GM23248 (cell line): ENCODE data around the gene PCGF2. TPM values are rescaled to one million over a fixed set of nuclear protein-coding genes. Genes with fewer than 3 reads are reported as not detected.
A peak's percentile ranks its signal among the peaks of the same experiment; 100 is the strongest.

Source experiments
- DNase-seq: peaks from one replicate; pipeline ENCODE4 v3.0.0-alpha.2; 2015
- H2AFZ ChIP-seq: fragments of 200-600 bp; sonication (generic); 2 replicates; pipeline ENCODE4 v1.6.1; 2016; ENCODE audit warnings: antibody characterized with exemption
- H3F3A ChIP-seq: fragments of 200-600 bp; sonication (generic); 2 replicates; pipeline ENCODE4 v1.6.1; 2016; ENCODE audit warnings: mild to moderate bottlenecking, antibody characterized with exemption, mixed run types; ENCODE audit not compliant: insufficient read depth
- H3K27ac ChIP-seq: fragments of 200-600 bp; sonication (generic); 2 replicates; pipeline ENCODE4 v1.5.1; 2016; ENCODE audit warnings: mild to moderate bottlenecking
- H3K27me3 ChIP-seq: fragments of 200-600 bp; sonication (generic); replicated peaks from 2 replicates; pipeline ENCODE4 v1.6.1; 2016; ENCODE audit warnings: mild to moderate bottlenecking; ENCODE audit not compliant: insufficient read depth
- H3K36me3 ChIP-seq: fragments of 200-600 bp; sonication (generic); 2 replicates; pipeline ENCODE4 v1.6.1; 2016; ENCODE audit warnings: low read depth, mild to moderate bottlenecking
- H3K4me1 ChIP-seq: fragments of 200-600 bp; sonication (generic); 2 replicates; pipeline ENCODE4 v1.6.1; 2016; ENCODE audit warnings: mild to moderate bottlenecking; ENCODE audit not compliant: insufficient read depth
- H3K4me2 ChIP-seq: fragments of 200-600 bp; sonication (generic); one replicate; pipeline ENCODE4 v1.6.1; 2016; ENCODE audit warnings: mild to moderate bottlenecking; ENCODE audit not compliant: unreplicated experiment
- H3K4me3 ChIP-seq: fragments of 200-600 bp; sonication (generic); 2 replicates; pipeline ENCODE4 v1.5.1; 2016; ENCODE audit warnings: mild to moderate bottlenecking
- H3K79me2 ChIP-seq: fragments of 200-600 bp; sonication (generic); 2 replicates; pipeline ENCODE4 v1.6.1; 2016; ENCODE audit warnings: mild to moderate bottlenecking; ENCODE audit not compliant: insufficient read depth
- H3K9ac ChIP-seq: fragments of 200-600 bp; sonication (generic); 2 replicates; pipeline ENCODE4 v1.6.1; 2016; ENCODE audit warnings: mild to moderate bottlenecking
- H3K9me2 ChIP-seq: fragments of 200-600 bp; sonication (generic); 2 replicates; pipeline ENCODE4 v1.6.1; 2016; ENCODE audit warnings: mixed run types, mild to moderate bottlenecking, moderate library complexity; ENCODE audit not compliant: insufficient read depth
- H3K9me3 ChIP-seq: fragments of 200-600 bp; sonication (generic); one replicate; pipeline ENCODE4 v1.6.1; 2017; ENCODE audit warnings: low read depth
- H4K20me1 ChIP-seq: fragments of 200-600 bp; sonication (generic); 2 replicates; pipeline ENCODE4 v1.6.0; 2016; ENCODE audit not compliant: insufficient read depth
- EZH2 ChIP-seq: fragments of 200-600 bp; sonication (generic); IDR thresholded peaks from 2 replicates; pipeline ENCODE4 v1.6.1; 2018; ENCODE audit warnings: antibody characterized with exemption, mild to moderate bottlenecking; ENCODE audit not compliant: insufficient read depth, poor library complexity, severe bottlenecking
- EZH2phosphoT487 ChIP-seq: fragments of 200-600 bp; sonication (generic); IDR thresholded peaks from 2 replicates; pipeline ENCODE4 v1.6.1; 2018; ENCODE audit warnings: antibody characterized with exemption, moderate library complexity, mild to moderate bottlenecking, low read depth; ENCODE audit not compliant: insufficient read depth
- WGBS, 2 experiments: methylation state at CpG; one replicate each; pipeline ENCODE4 v1.1.6; 2015 to 2017; ENCODE audit warnings: low lambda C conversion rate in 2 of 2, low coverage in 1 of 2; ENCODE audit errors: missing lambda C conversion rate in 2 of 2; 5-methylcytosine and 5-hydroxymethylcytosine counted together
- in situ Hi-C: fragments of 300-500 bp; cut with MboI; formaldehyde crosslinking; loops from 2 replicates; pipeline ENCODE4 v1.15.0; 2020
- polyA plus RNA-seq: library from polyadenylated mRNA; unstranded; fragments of >200 nt; fragmentation: Nextera tagmentation; extraction: Ambion mirVana; gene quantifications from 2 replicates; pipeline ENCODE4 v1.2.1, GENCODE V29; 2016
- total RNA-seq: library from RNA; depleted of rRNA; stranded (reverse); fragments of >200 nt; shearing (Covaris generic); gene quantifications from 2 replicates; pipeline ENCODE4 v1.2.3, GENCODE V29; 2014

Gene PCGF2
- total and polyA plus RNA-seq, 2 experiments from 2014 or later = 3.8 to 4.6 TPM

- Histone ChIP-seq H3K4me1 (peaks cover 17% of the 10 kb centered on the region), H3K79me2 (peaks cover 55% of the 10 kb centered on the region), H3K27ac (no peak overlapping the region; the same call in 1 of the 2 replicates), H3K27me3 (no peaks in the 10 kb centered on the region), H4K20me1 (no peaks in the 10 kb centered on the region), H3K4me2 (peak overlapping the region; percentile 85), H3K9ac (peak overlapping the region; percentile 81), H3K36me3 (no peaks in the 10 kb centered on the region), H2AFZ (peak overlapping the region; percentile 84), H3K4me3 (peak overlapping the region; percentile 88), H3F3A (peaks cover 7% of the 10 kb centered on the region; the same call in 1 of the 2 replicates), H3K9me3 (no peaks in the 10 kb centered on the region), H3K9me2 (no peaks in the 10 kb centered on the region)
- in situ Hi-C loops = no loop called here
- TF ChIP-seq EZH2 = no peak
- TF ChIP-seq EZH2phosphoT487 = no peak
- DNase-seq = peak; percentile 57
- 1 to 2% methylated on average over 23 to 57 of the region's 64 CpGs for WGBS, 2 experiments
Measured at GRCh38 chr17:38747463-38748148, 530 bp downstream of the PCGF2 start.

- peaks cover 61% of the 10 kb centered on the region for H3K79me2 ChIP-seq
- in situ Hi-C loops = no loop called here
- H3K27ac ChIP-seq = no peak overlapping the region
- peak overlapping the region; percentile 88 for H3K4me3 ChIP-seq
- TF ChIP-seq EZH2phosphoT487 = no peak
- no peak for TF ChIP-seq EZH2
- no peaks in the 10 kb centered on the region for H3K27me3 ChIP-seq
- peak; percentile 41 for DNase-seq
- H3K9me2 ChIP-seq = no peaks in the 10 kb centered on the region
- H2AFZ ChIP-seq = 0 out of 2 replicates have a peak overlapping the region, but pooled peaks have one; percentile 84
- H3F3A ChIP-seq = peaks cover 8% of the 10 kb centered on the region; the same call in 1 of the 2 replicates
- no peaks in the 10 kb centered on the region for H4K20me1 ChIP-seq
- WGBS, 2 experiments = 0 to 3% methylated on average over 12 to 21 of the region's 21 CpGs
- H3K9me3 ChIP-seq = no peaks in the 10 kb centered on the region
- H3K4me2 ChIP-seq = peak overlapping the region; percentile 85
- peak overlapping the region; percentile 81 for H3K9ac ChIP-seq
- H3K36me3 ChIP-seq = no peaks in the 10 kb centered on the region
- H3K4me1 ChIP-seq = peaks cover 23% of the 10 kb centered on the region
Measured at GRCh38 chr17:38746849-38747462, 1.2 kb downstream of the PCGF2 start.

- Histone ChIP-seq H3K79me2 (peaks cover 68% of the 10 kb centered on the region), H3F3A (peaks cover 11% of the 10 kb centered on the region; the same call in 1 of the 2 replicates), H3K27ac (no peak overlapping the region), H4K20me1 (no peaks in the 10 kb centered on the region), H3K4me3 (peak overlapping the region; percentile 88), H3K27me3 (no peaks in the 10 kb centered on the region), H2AFZ (no peak overlapping the region), H3K9ac (peak overlapping the region; percentile 81), H3K4me1 (peaks cover 24% of the 10 kb centered on the region), H3K4me2 (peak overlapping the region; percentile 85), H3K9me3 (no peaks in the 10 kb centered on the region), H3K9me2 (no peaks in the 10 kb centered on the region), H3K36me3 (no peaks in the 10 kb centered on the region)
- WGBS, 2 experiments = 58 to 69% methylated on average over 8 of the region's 8 CpGs
- in situ Hi-C loops = no loop called here
- no peak for DNase-seq
- TF ChIP-seq EZH2phosphoT487 = no peak
- TF ChIP-seq EZH2 = no peak
Measured at GRCh38 chr17:38746004-38746848, 1.9 kb downstream of the PCGF2 start.

- peak; percentile 36 for DNase-seq
- Histone ChIP-seq H2AFZ (no peak overlapping the region), H3F3A (peaks cover 13% of the 10 kb centered on the region; the same call in 1 of the 2 replicates), H3K9ac (no peak overlapping the region), H3K27ac (no peak overlapping the region), H3K4me2 (no peak overlapping the region), H3K9me2 (no peaks in the 10 kb centered on the region), H3K36me3 (no peaks in the 10 kb centered on the region), H3K9me3 (no peaks in the 10 kb centered on the region), H3K27me3 (no peaks in the 10 kb centered on the region), H3K4me3 (no peak overlapping the region), H3K79me2 (peaks cover 75% of the 10 kb centered on the region), H3K4me1 (peaks cover 22% of the 10 kb centered on the region), H4K20me1 (no peaks in the 10 kb centered on the region)
- TF ChIP-seq EZH2 (no peak), EZH2phosphoT487 (no peak)
- in situ Hi-C loops = no loop called here
- WGBS, 2 experiments = 63 to 64% methylated on average over 4 of the region's 4 CpGs
Measured at GRCh38 chr17:38745545-38745944, 2.6 kb downstream of the PCGF2 start.
